ENCODE measurements around the gene ZBTB34.

Gene ZBTB34

DNA sequence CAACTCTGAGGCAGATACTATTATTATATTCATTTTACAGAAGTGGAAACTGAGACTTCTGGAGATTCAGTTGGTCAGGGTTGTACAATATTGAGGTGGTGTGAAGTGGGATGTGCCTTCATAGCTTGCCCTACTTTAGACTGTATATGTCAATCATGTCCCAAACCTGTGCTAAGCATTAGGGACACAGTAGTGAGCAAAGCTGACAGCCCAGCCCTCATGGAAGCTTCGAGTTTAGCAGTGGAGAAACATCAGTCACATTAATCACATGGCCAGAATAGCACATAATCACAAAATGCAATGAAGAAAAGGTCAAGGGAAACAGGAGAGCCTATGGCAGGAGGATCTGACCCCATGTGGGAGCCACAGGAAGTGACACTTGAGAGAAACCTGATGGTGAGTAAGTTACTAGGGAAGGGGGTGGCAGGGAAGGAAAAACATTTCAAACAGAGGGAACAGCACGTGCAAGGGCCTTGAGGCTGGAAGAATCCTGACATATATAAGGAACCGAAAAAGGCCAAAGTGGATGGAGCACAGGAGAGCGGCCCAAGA lies 33.7 kb downstream of the ZBTB34 start:
- H3K27me3 ChIP-seq (ENCODE audit: control insufficient read depth, insufficient read depth, low read length): no peaks in the 10 kb centered on the region
- no peaks in the 10 kb centered on the region for H3K9me3 ChIP-seq (ENCODE audit: control insufficient read depth, insufficient read depth, low read depth, low read length)
- no peak overlapping the region for H3K27ac ChIP-seq (ENCODE audit: low read depth, low read length)
- H3K4me3 ChIP-seq (ENCODE audit: low read depth, low read length): no peak overlapping the region
- H3K4me1 ChIP-seq (ENCODE audit: control insufficient read depth, insufficient read depth, low read length): no peaks in the 10 kb centered on the region
- H3K36me3 ChIP-seq (ENCODE audit: control insufficient read depth, insufficient read depth, low read length): no peaks in the 10 kb centered on the region
- H3K9ac ChIP-seq (ENCODE audit: low read length): no peak overlapping the region

- Histone ChIP-seq H3K9ac (ENCODE audit: low read length) (no peak overlapping the region), H3K4me3 (ENCODE audit: low read depth, low read length) (no peak overlapping the region)
Observed at GRCh38 chr9:126902210-126902609, 41.8 kb downstream of the ZBTB34 start.

GRCh38 chr9:126904586-126904985 lies 44.1 kb downstream of the ZBTB34 start:
- peaks cover 3% of the 10 kb centered on the region; the same call in 1 of the 2 replicates for H3K27me3 ChIP-seq (ENCODE audit: control insufficient read depth, insufficient read depth, low read length)
- no peak overlapping the region for H3K9ac ChIP-seq (ENCODE audit: low read length)
- peaks cover 4% of the 10 kb centered on the region; the same call in 1 of the 2 replicates for H3K9me3 ChIP-seq (ENCODE audit: control insufficient read depth, insufficient read depth, low read depth, low read length)
- H3K36me3 ChIP-seq (ENCODE audit: control insufficient read depth, insufficient read depth, low read length): no peaks in the 10 kb centered on the region
- no peak overlapping the region for H3K4me3 ChIP-seq (ENCODE audit: low read depth, low read length)
- H3K4me1 ChIP-seq (ENCODE audit: control insufficient read depth, insufficient read depth, low read length): no peaks in the 10 kb centered on the region
- no peak overlapping the region for H3K27ac ChIP-seq (ENCODE audit: low read depth, low read length)

More at GRCh38 chr9:126902210-126902609, 41.8 kb downstream of the ZBTB34 start:
- peaks cover 4% of the 10 kb centered on the region; the same call in 1 of the 2 replicates for H3K9me3 ChIP-seq (ENCODE audit: control insufficient read depth, insufficient read depth, low read depth, low read length)
- H3K36me3 ChIP-seq (ENCODE audit: control insufficient read depth, insufficient read depth, low read length): no peaks in the 10 kb centered on the region
- H3K27me3 ChIP-seq (ENCODE audit: control insufficient read depth, insufficient read depth, low read length): no peaks in the 10 kb centered on the region
- H3K4me1 ChIP-seq (ENCODE audit: control insufficient read depth, insufficient read depth, low read length): no peaks in the 10 kb centered on the region
- H3K27ac ChIP-seq (ENCODE audit: low read depth, low read length): no peak overlapping the region

- Histone ChIP-seq H3K36me3 (ENCODE audit: control insufficient read depth, insufficient read depth, low read length) (no peaks in the 10 kb centered on the region), H3K9ac (ENCODE audit: low read length) (no peak overlapping the region), H3K4me1 (ENCODE audit: control insufficient read depth, insufficient read depth, low read length) (no peaks in the 10 kb centered on the region), H3K9me3 (ENCODE audit: control insufficient read depth, insufficient read depth, low read depth, low read length) (peaks cover 4% of the 10 kb centered on the region; the same call in 1 of the 2 replicates), H3K27ac (ENCODE audit: low read depth, low read length) (no peak overlapping the region), H3K27me3 (ENCODE audit: control insufficient read depth, insufficient read depth, low read length) (peaks cover 4% of the 10 kb centered on the region; the same call in 1 of the 2 replicates), H3K4me3 (ENCODE audit: low read depth, low read length) (no peak overlapping the region)
Observed at GRCh38 chr9:126906091-126906490, 45.7 kb downstream of the ZBTB34 start.

DNA sequence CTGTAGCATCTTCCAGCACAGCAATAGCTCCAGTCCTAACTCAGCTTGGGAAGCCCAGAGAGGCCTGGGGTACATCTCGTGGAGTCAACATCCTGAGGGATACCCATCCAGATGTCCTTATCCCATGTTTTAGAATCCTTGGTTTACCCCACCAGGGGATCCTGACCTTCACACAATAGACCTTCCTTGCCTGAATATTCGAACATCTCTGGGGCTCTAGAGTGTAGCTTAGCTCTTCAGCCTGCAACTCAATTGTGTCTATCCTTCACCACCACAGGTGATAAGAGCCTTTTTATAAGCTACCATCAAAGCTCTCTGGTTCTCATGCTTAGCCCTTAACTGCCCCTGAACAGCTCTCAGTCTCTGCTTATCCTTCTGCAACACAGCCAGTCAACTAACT lies 46.6 kb downstream of the ZBTB34 start:
- peaks cover 10% of the 10 kb centered on the region; the same call in 1 of the 2 replicates for H3K27me3 ChIP-seq (ENCODE audit: control insufficient read depth, insufficient read depth, low read length)
- no peaks in the 10 kb centered on the region for H3K9me3 ChIP-seq (ENCODE audit: control insufficient read depth, insufficient read depth, low read depth, low read length)
- no peak overlapping the region for H3K27ac ChIP-seq (ENCODE audit: low read depth, low read length)
- no peak overlapping the region for H3K9ac ChIP-seq (ENCODE audit: low read length)
- no peak overlapping the region for H3K4me3 ChIP-seq (ENCODE audit: low read depth, low read length)
- H3K4me1 ChIP-seq (ENCODE audit: control insufficient read depth, insufficient read depth, low read length): no peaks in the 10 kb centered on the region
- no peaks in the 10 kb centered on the region for H3K36me3 ChIP-seq (ENCODE audit: control insufficient read depth, insufficient read depth, low read length)

- Histone ChIP-seq H3K9me3 (ENCODE audit: control insufficient read depth, insufficient read depth, low read depth, low read length) (no peaks in the 10 kb centered on the region), H3K36me3 (ENCODE audit: control insufficient read depth, insufficient read depth, low read length) (no peaks in the 10 kb centered on the region), H3K9ac (ENCODE audit: low read length) (no peak within 1 kb of the TSS), H3K27ac (ENCODE audit: low read depth, low read length) (no peak within 1 kb of the TSS), H3K4me1 (ENCODE audit: control insufficient read depth, insufficient read depth, low read length) (peaks cover 17% of the 10 kb centered on the region), H3K4me3 (ENCODE audit: low read depth, low read length) (peak within 1 kb of the TSS; percentile 74), H3K27me3 (ENCODE audit: control insufficient read depth, insufficient read depth, low read length) (peaks cover 40% of the 10 kb centered on the region)
Observed at GRCh38 chr9:126914458-126915280, 54.2 kb downstream of the ZBTB34 start, which contains the start of gene RALGPS1. TSS of gene RALGPS1 (plus strand) at chr9:126914782. CDS start at chr9:126962290, 47,508 bp downstream.

- Histone ChIP-seq H3K9ac (ENCODE audit: low read length) (no peak overlapping the region), H3K9me3 (ENCODE audit: control insufficient read depth, insufficient read depth, low read depth, low read length) (no peaks in the 10 kb centered on the region), H3K4me3 (ENCODE audit: low read depth, low read length) (peak overlapping the region; percentile 74), H3K27me3 (ENCODE audit: control insufficient read depth, insufficient read depth, low read length) (peaks cover 40% of the 10 kb centered on the region), H3K4me1 (ENCODE audit: control insufficient read depth, insufficient read depth, low read length) (peaks cover 17% of the 10 kb centered on the region), H3K36me3 (ENCODE audit: control insufficient read depth, insufficient read depth, low read length) (no peaks in the 10 kb centered on the region), H3K27ac (ENCODE audit: low read depth, low read length) (no peak overlapping the region)
Observed at GRCh38 chr9:126915281-126915816, 54.9 kb downstream of the ZBTB34 start.

- no peak overlapping the region for H3K27ac ChIP-seq (ENCODE audit: low read depth, low read length)
- H3K27me3 ChIP-seq (ENCODE audit: control insufficient read depth, insufficient read depth, low read length): peaks cover 40% of the 10 kb centered on the region
- H3K36me3 ChIP-seq (ENCODE audit: control insufficient read depth, insufficient read depth, low read length): no peaks in the 10 kb centered on the region
- no peak overlapping the region for H3K9ac ChIP-seq (ENCODE audit: low read length)
- no peaks in the 10 kb centered on the region for H3K9me3 ChIP-seq (ENCODE audit: control insufficient read depth, insufficient read depth, low read depth, low read length)
- peak overlapping the region; percentile 74 for H3K4me3 ChIP-seq (ENCODE audit: low read depth, low read length)
- H3K4me1 ChIP-seq (ENCODE audit: control insufficient read depth, insufficient read depth, low read length): peaks cover 17% of the 10 kb centered on the region
Observed at GRCh38 chr9:126915846-126916543, 55.6 kb downstream of the ZBTB34 start.

GRCh38 chr9:126916909-126917308 lies 56.5 kb downstream of the ZBTB34 start:
- no peak overlapping the region for H3K9ac ChIP-seq (ENCODE audit: low read length)
- no peaks in the 10 kb centered on the region for H3K36me3 ChIP-seq (ENCODE audit: control insufficient read depth, insufficient read depth, low read length)
- peaks cover 34% of the 10 kb centered on the region for H3K27me3 ChIP-seq (ENCODE audit: control insufficient read depth, insufficient read depth, low read length)
- no peak overlapping the region for H3K4me3 ChIP-seq (ENCODE audit: low read depth, low read length)
- H3K9me3 ChIP-seq (ENCODE audit: control insufficient read depth, insufficient read depth, low read depth, low read length): no peaks in the 10 kb centered on the region
- no peak overlapping the region for H3K27ac ChIP-seq (ENCODE audit: low read depth, low read length)
- peaks cover 17% of the 10 kb centered on the region for H3K4me1 ChIP-seq (ENCODE audit: control insufficient read depth, insufficient read depth, low read length)

- peaks cover 11% of the 10 kb centered on the region; the same call in 1 of the 2 replicates for H3K27me3 ChIP-seq (ENCODE audit: control insufficient read depth, insufficient read depth, low read length)
- H3K4me3 ChIP-seq (ENCODE audit: low read depth, low read length): no peak overlapping the region
- H3K9me3 ChIP-seq (ENCODE audit: control insufficient read depth, insufficient read depth, low read depth, low read length): no peaks in the 10 kb centered on the region
- H3K4me1 ChIP-seq (ENCODE audit: control insufficient read depth, insufficient read depth, low read length): peaks cover 17% of the 10 kb centered on the region
- H3K36me3 ChIP-seq (ENCODE audit: control insufficient read depth, insufficient read depth, low read length): no peaks in the 10 kb centered on the region
- H3K27ac ChIP-seq (ENCODE audit: low read depth, low read length): no peak overlapping the region
- H3K9ac ChIP-seq (ENCODE audit: low read length): no peak overlapping the region
Observed at GRCh38 chr9:126919193-126919592, 58.8 kb downstream of the ZBTB34 start.
